Sigmoid colon (tissue), 7 donors: ENCODE data around the gene ZMYM1. TPM values are rescaled to one million over a fixed set of nuclear protein-coding genes. Genes with fewer than 3 reads are reported as not detected.

Experiments used
- DNase-seq: peaks from one replicate; pipeline ENCODE4 v3.0.0-alpha.2; 2019
- H3K27ac ChIP-seq, 4 donors: fragments of 200-600 bp; sonication (generic); one replicate each; pipeline ENCODE4 v1.5.1; 2016 to 2019; ENCODE audit warnings: mild to moderate bottlenecking in 1 of 4
- H3K27me3 ChIP-seq, 3 donors: fragments of 200-600 bp; sonication (generic); one replicate each; pipeline ENCODE4 v1.5.1; 2019; ENCODE audit warnings: mild to moderate bottlenecking in 1 of 3
- H3K36me3 ChIP-seq, 4 donors: fragments of 200-600 bp; sonication (generic); one replicate each; pipeline ENCODE4 v1.5.1; 2016 to 2019
- H3K4me1 ChIP-seq, 4 donors: fragments of 200-600 bp; sonication (generic); one replicate each; pipeline ENCODE4 v1.5.1; 2017 to 2019
- H3K4me3 ChIP-seq, 4 donors: fragments of 200-600 bp; sonication (generic); one replicate each; pipeline ENCODE4 v1.5.1; 2017 to 2019; ENCODE audit warnings: mild to moderate bottlenecking in 2 of 4, moderate library complexity in 1 of 4
- H3K9me3 ChIP-seq, 4 donors: fragments of 200-600 bp in 3 of 4; sonication (generic) in 3 of 4; one replicate each; pipeline versions ENCODE4 v1.5.1 to v1.6.1; 2013 to 2019
- EP300 ChIP-seq, 4 donors: sonication (generic); formaldehyde crosslinking; IDR thresholded peaks; one replicate each; pipeline ENCODE4 v1.6.1; 2017; ENCODE audit warnings: antibody characterized with exemption in 4 of 4
- POLR2A ChIP-seq, 2 donors: fragments of 450-650 bp; IDR thresholded peaks; one replicate each; pipeline ENCODE4 v1.6.1; 2016; ENCODE audit warnings: antibody characterized with exemption in 2 of 2, mild to moderate bottlenecking in 2 of 2, moderate library complexity in 2 of 2
- POLR2AphosphoS5 ChIP-seq, 4 donors: sonication (generic); formaldehyde crosslinking; IDR thresholded peaks; one replicate each; pipeline ENCODE4 v1.6.1; 2017; ENCODE audit warnings: antibody characterized with exemption in 4 of 4
- WGBS, 2 donors: extraction: QIAGEN DNeasy Blood & Tissue Kit; methylation state at CpG; one replicate each; pipeline ENCODE4 v1.1.7; 2013; 5-methylcytosine and 5-hydroxymethylcytosine counted together
- intact Hi-C: fragments of 100-400 bp; cut with DNase I; formaldehyde crosslinking; loops from one replicate; pipeline ENCODE4 v1.15.1; 2023
- polyA plus RNA-seq, 3 donors: library from polyadenylated mRNA; stranded (reverse); fragments of 200-250 nt; gene quantifications; one replicate each; pipeline ENCODE4 v1.2.3, GENCODE V29; 2013
- total RNA-seq, 4 donors: library from RNA; depleted of rRNA; stranded (reverse); fragments of >200 nt; gene quantifications; one replicate each; pipeline ENCODE4 v1.1.0, GENCODE V29; 2016
- TF ChIP-seq, protein P1 (sequence below), 4 experiments: fragments of 450-650 bp in 3 of 4; fragments of 200-600 bp in 1 of 4; IDR thresholded peaks; one replicate each; pipeline ENCODE4 v1.5.1; 2016 to 2019; ENCODE audit warnings: antibody characterized with exemption in 4 of 4, mild to moderate bottlenecking in 3 of 4, moderate library complexity in 2 of 4
- donor health status: healthy with polysubstance abuse.
- donor health status: Bipolar disorder and iron deficiency.
- donor health status: healthy.

The ZMYM1 gene
- total RNA-seq (10 to 100 TPM; 13.0 to 29.6 (median 19.3) TPM), polyA plus RNA-seq (1 to 10 TPM; 1.8 to 3.7 (median 2.1) TPM)

DNA sequence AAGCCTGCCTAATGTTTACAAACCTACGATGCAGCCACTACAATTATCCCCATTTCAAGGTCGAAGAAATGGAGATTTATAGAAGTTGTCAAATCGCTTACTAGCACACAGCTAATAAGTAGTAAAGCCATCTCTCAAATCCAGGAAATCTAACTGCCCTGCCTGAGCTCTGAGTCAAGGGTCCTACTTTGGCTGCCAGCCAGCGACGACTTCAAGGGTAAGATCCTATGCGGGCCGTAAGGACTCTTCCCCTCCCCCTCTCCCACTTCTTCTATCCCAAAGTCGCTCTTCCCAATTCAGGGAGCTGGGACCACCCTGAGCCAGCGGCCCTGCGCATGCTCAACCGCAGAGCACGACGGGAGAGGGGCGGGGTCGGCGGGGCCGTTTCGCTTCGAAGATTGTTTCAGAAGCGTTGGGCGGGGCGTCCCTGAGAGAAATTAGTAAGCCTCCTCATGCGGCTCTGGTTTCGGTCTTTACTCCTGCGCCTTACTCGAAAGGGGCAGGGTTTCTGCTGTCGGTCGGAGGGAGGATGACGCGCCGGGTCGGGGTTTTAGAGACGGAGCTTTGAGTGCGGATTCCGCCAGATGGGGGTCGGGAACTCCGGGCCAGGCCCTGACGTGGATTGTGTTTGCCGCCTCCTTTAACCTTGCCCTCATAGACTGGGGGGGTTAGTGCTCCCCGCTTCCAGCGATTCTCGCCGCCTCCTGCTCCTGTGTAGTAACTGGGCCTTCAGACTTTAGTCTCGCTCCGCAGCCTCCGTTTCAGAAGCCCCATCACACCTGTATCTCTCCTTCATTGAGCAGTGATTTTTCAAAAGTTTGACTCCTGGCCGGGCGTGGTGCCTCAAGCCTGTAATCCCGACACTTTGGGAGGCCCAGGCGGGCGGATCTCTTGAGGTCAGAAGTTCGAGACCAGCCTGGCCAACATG, at the start of gene ZMYM1:
ZMYM1 (plus strand) TSS at position 383 of the 928 bp plus-strand sequence. CDS start 14,603 bp downstream, outside the sequence.
- H3K36me3 ChIP-seq = no peaks in the 10 kb centered on the region
- DNase-seq = peak; percentile 91
- intact Hi-C loops = loop anchor here (1.0 to 2.0 kb wide), 2 partner anchors 48 to 216 kb away; partner anchors contain the start of gene ZMYM6
- H3K9me3 ChIP-seq = peaks cover 0 to 2% (median 0%) of the 10 kb centered on the region in 4 donors
- peak within 1 kb of the TSS; percentile 60 to 71 (median 63) for H3K4me3 ChIP-seq
- H3K27me3 ChIP-seq = no peaks in the 10 kb centered on the region
- WGBS, 2 donors = 0 to 1% methylated on average over 52 of the region's 52 CpGs
- peak within 1 kb of the TSS; percentile 86 to 91 (median 88) for H3K27ac ChIP-seq
- H3K4me1 ChIP-seq = peaks cover 0 to 22% (median 14%) of the 10 kb centered on the region in 4 donors
- TF ChIP-seq POLR2A (IDR thresholded peaks at IDR 0.05) = peak; percentile 39 to 42
- TF ChIP-seq, protein P1, sequence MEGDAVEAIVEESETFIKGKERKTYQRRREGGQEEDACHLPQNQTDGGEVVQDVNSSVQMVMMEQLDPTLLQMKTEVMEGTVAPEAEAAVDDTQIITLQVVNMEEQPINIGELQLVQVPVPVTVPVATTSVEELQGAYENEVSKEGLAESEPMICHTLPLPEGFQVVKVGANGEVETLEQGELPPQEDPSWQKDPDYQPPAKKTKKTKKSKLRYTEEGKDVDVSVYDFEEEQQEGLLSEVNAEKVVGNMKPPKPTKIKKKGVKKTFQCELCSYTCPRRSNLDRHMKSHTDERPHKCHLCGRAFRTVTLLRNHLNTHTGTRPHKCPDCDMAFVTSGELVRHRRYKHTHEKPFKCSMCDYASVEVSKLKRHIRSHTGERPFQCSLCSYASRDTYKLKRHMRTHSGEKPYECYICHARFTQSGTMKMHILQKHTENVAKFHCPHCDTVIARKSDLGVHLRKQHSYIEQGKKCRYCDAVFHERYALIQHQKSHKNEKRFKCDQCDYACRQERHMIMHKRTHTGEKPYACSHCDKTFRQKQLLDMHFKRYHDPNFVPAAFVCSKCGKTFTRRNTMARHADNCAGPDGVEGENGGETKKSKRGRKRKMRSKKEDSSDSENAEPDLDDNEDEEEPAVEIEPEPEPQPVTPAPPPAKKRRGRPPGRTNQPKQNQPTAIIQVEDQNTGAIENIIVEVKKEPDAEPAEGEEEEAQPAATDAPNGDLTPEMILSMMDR (IDR thresholded peaks at IDR 0.05) = no peak
- TF ChIP-seq EP300 (IDR thresholded peaks at IDR 0.05) = no peak
- TF ChIP-seq POLR2AphosphoS5 (IDR thresholded peaks at IDR 0.05) = peak; percentile 35 to 84 (median 78)

DNA sequence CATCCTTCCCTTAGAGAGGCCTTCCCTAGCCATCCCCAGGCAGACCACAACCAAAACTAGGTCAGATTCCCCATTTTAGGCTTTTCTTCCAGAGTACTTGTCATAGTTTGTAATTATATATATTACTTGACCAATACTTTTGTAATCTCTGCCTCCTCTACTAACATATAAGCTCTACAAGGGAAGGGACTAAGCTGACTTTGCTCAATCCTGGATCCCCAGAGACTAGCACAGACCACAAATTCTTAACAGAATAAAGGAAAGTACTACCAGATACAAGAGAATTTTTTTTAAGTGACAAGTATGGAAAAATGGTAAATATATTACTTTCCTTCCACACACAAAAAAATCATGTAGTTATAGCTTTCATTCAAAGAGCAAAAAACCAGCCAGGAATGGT, 49.4 kb upstream of the ZMYM1 start:
- H3K27ac ChIP-seq = no peak overlapping the region

DNA sequence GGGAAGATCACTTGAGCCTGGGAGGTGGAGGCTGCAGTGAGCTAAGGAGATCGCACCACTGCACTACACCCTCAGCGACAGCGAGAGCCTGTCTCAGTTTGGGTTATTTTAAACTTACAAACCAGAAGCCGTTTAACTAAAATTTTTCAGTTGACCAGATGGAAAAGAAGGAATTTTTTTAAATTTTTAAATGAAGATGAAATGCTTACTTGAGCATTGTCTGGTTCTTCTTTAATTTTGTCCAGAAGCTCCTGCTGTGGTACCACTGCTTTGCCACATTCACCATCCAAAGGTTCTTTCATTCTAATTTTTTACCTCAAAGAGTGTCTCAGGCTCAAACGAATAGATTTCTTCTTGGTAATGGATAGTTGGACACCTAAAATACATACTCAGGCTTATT, 48.8 kb upstream of the ZMYM1 start:
- intact Hi-C loops = loop anchor here (5.0 kb wide), 2 partner anchors 43 to 162 kb away; partner anchors contain the start of genes SFPQ and TMEM35B
- peak overlapping the region in 3 of 4 donors; percentile 61 to 76 (median 71) for H3K4me3 ChIP-seq
- TF ChIP-seq EP300 (IDR thresholded peaks at IDR 0.05) = no peak
- no peak for TF ChIP-seq POLR2A (IDR thresholded peaks at IDR 0.05)
- TF ChIP-seq, protein P1 (IDR thresholded peaks at IDR 0.05) = no peak
- no peak for TF ChIP-seq POLR2AphosphoS5 (IDR thresholded peaks at IDR 0.05)
- peaks cover 0 to 9% (median 2%) of the 10 kb centered on the region in 4 donors for H3K36me3 ChIP-seq
- H3K27me3 ChIP-seq = no peaks in the 10 kb centered on the region
- H3K9me3 ChIP-seq = peaks cover 0 to 4% (median 0%) of the 10 kb centered on the region in 4 donors
- peaks cover 0 to 23% (median 18%) of the 10 kb centered on the region in 4 donors for H3K4me1 ChIP-seq
- 60 to 75% methylated on average over 5 of the region's 5 CpGs for WGBS, 2 donors
- no peak for DNase-seq
- H3K27ac ChIP-seq = peak overlapping the region; percentile 90 to 93 (median 92)

More for the DNA sequence above, 49.4 kb upstream of the ZMYM1 start:
- peak overlapping the region in 1 of 4 donors; percentile 71 for H3K4me3 ChIP-seq
- H3K4me1 ChIP-seq = peaks cover 0 to 23% (median 18%) of the 10 kb centered on the region in 4 donors
- TF ChIP-seq POLR2A (IDR thresholded peaks at IDR 0.05) = no peak
- TF ChIP-seq, protein P1 (IDR thresholded peaks at IDR 0.05) = no peak
- TF ChIP-seq POLR2AphosphoS5 (IDR thresholded peaks at IDR 0.05) = no peak
- no peak for TF ChIP-seq EP300 (IDR thresholded peaks at IDR 0.05)
- H3K9me3 ChIP-seq = peaks cover 0 to 4% (median 0%) of the 10 kb centered on the region in 4 donors
- H3K36me3 ChIP-seq = peaks cover 0 to 9% (median 2%) of the 10 kb centered on the region in 4 donors
- H3K27me3 ChIP-seq = no peaks in the 10 kb centered on the region
- no peak for DNase-seq
- intact Hi-C loops = loop anchor here (5.0 kb wide), 2 partner anchors 42 to 163 kb away; partner anchors contain the start of genes SFPQ and TMEM35B

DNA sequence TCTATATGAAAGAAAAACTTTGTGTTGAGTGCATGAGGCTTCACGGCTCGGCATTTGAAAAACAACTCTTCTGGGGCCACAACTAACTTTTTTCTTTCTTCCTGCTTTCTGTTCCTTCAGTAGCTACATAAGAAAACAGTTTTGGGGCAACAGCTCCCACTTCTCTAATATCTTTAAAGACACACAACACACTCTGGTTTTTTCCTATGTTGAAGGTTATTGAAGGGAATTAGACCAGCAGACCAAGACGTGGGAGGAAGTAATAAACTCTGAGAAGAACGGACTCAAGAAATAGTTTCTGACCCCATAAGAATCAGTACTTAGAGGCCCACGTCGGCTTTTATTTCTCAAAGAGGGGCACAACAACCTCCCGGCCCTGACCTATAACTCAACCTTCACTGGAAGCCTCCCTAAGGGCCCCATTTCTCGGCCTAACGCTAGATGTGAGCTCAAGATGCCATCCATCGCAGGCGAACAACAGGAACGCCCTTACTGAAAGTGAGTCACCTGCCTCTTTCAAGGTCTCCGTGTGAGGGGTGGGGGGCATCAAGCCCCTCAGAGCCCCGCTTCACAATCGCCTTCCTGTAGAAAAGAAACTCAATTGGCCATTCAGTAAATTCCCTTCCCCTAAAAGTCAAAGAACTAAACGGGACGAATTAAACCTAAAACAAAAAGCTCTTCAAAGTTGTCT, 48.3 kb upstream of the ZMYM1 start:
- intact Hi-C loops = loop anchor here (1.0 to 5.0 kb wide), 3 partner anchors 44 to 161 kb away; partner anchors contain the start of genes SFPQ, TMEM35B and ZMYM1
- no peak for DNase-seq
- no peak for TF ChIP-seq POLR2AphosphoS5 (IDR thresholded peaks at IDR 0.05)
- no peak for TF ChIP-seq POLR2A (IDR thresholded peaks at IDR 0.05)
- TF ChIP-seq EP300 (IDR thresholded peaks at IDR 0.05) = no peak
- TF ChIP-seq, protein P1 (IDR thresholded peaks at IDR 0.05) = no peak

More for the DNA sequence above, 48.3 kb upstream of the ZMYM1 start:
- H3K9me3 ChIP-seq = peaks cover 0 to 4% (median 0%) of the 10 kb centered on the region in 4 donors
- H3K27ac ChIP-seq = peak overlapping the region; percentile 90 to 93 (median 92)
- H3K4me1 ChIP-seq = peaks cover 0 to 23% (median 18%) of the 10 kb centered on the region in 4 donors
- WGBS, 2 donors = 3% methylated on average over 17 of the region's 17 CpGs
- no peaks in the 10 kb centered on the region for H3K27me3 ChIP-seq
- H3K36me3 ChIP-seq = peaks cover 0 to 9% (median 2%) of the 10 kb centered on the region in 4 donors
- peak overlapping the region; percentile 61 to 76 (median 70) for H3K4me3 ChIP-seq
